PC-9 (cell line): ENCODE measurements around the gene TNS1. TPM values are rescaled to one million over a fixed set of nuclear protein-coding genes. Genes with fewer than 3 reads are reported as not detected.

Experiments used
- BruUV-seq: library from RNA; stranded (reverse); fragments of 400-500 nt; replicated peaks from 2 replicates; lab custom pipeline; 2021; lab: Mats Ljungman, UMichigan
- CTCF ChIA-PET: fragments of 300-600 bp; sonication (Branson Sonifier 250); formaldehyde crosslinking; loops from one replicate; lab custom pipeline; 2022; ENCODE audit warnings: antibody characterized with exemption; lab: Charles Lee
- POLR2A ChIA-PET: fragments of 300-600 bp; sonication (Branson Sonifier 250); formaldehyde crosslinking; loops from one replicate; lab custom pipeline; 2022; ENCODE audit warnings: antibody characterized with exemption; ENCODE audit not compliant: unreplicated experiment; lab: Charles Lee
- DNase-seq, 2 experiments: peaks; one replicate each; pipeline versions ENCODE4 v3.0.0 to v3.0.0-alpha.2; 2015 to 2022; ENCODE audit warnings: mixed read lengths in 1 of 2
- H2AFZ ChIP-seq: fragments of 200-600 bp; sonication (generic); 2 replicates; pipeline ENCODE4 v1.8.1; 2017; ENCODE audit warnings: antibody characterized with exemption
- H3F3A ChIP-seq: fragments of 200-600 bp; sonication (generic); 2 replicates; pipeline ENCODE4 v1.8.1; 2017; ENCODE audit warnings: antibody characterized with exemption, mild to moderate bottlenecking, low read depth; ENCODE audit not compliant: insufficient read depth
- H3K27ac ChIP-seq: fragments of 200-600 bp; sonication (generic); 2 replicates; pipeline ENCODE4 v1.6.1; 2016; ENCODE audit warnings: mixed run types
- H3K27me3 ChIP-seq: fragments of 200-600 bp; sonication (generic); 2 replicates; pipeline ENCODE4 v1.6.1; 2016; ENCODE audit warnings: low read depth, mixed run types; ENCODE audit not compliant: insufficient read depth
- H3K36me3 ChIP-seq: fragments of 200-600 bp; sonication (generic); 2 replicates; pipeline ENCODE4 v1.6.1; 2016; ENCODE audit warnings: low read depth, mixed run types
- H3K4me1 ChIP-seq: fragments of 200-600 bp; sonication (generic); replicated peaks from 2 replicates; pipeline ENCODE4 v1.6.1; 2016; ENCODE audit warnings: mixed run types; ENCODE audit not compliant: insufficient read depth
- H3K4me2 ChIP-seq: fragments of 200-600 bp; sonication (generic); 2 replicates; pipeline ENCODE4 v1.6.1; 2017; ENCODE audit warnings: mixed run types
- H3K4me3 ChIP-seq: fragments of 200-600 bp; sonication (generic); 2 replicates; pipeline ENCODE4 v1.6.1; 2016; ENCODE audit warnings: mixed run types
- H3K79me2 ChIP-seq: fragments of 200-600 bp; sonication (generic); 2 replicates; pipeline ENCODE4 v1.6.1; 2017; ENCODE audit warnings: low read depth, mixed run types
- H3K9me2 ChIP-seq: fragments of 200-600 bp; sonication (generic); 2 replicates; pipeline ENCODE4 v1.8.1; 2017; ENCODE audit warnings: mild to moderate bottlenecking; ENCODE audit not compliant: insufficient read depth
- H3K9me3 ChIP-seq: fragments of 200-600 bp; sonication (generic); 2 replicates; pipeline ENCODE4 v1.8.1; 2016; ENCODE audit warnings: low read depth; ENCODE audit not compliant: insufficient read depth
- H4K20me1 ChIP-seq: fragments of 200-600 bp; sonication (generic); 2 replicates; pipeline ENCODE4 v1.8.1; 2017; ENCODE audit not compliant: insufficient read depth
- EZH2 ChIP-seq: fragments of 200-600 bp; sonication (generic); IDR thresholded peaks from 2 replicates; pipeline ENCODE4 v1.8.0; 2017; ENCODE audit warnings: antibody characterized with exemption, low read depth
- intact Hi-C: fragments of 100-400 bp; cut with micrococcal nuclease; formaldehyde crosslinking; loops from one replicate; pipeline ENCODE4 v1.10.0; 2022; ENCODE audit not compliant: unreplicated experiment
- total RNA-seq: library from RNA; stranded (reverse); gene quantifications from 2 replicates; pipeline ENCODE4 v1.2.3, GENCODE V29; 2021
- TF ChIP-seq, protein P1 (sequence below): fragments of 200-600 bp; sonication (generic); conservative IDR thresholded peaks from 2 replicates; pipeline ENCODE4 v1.6.1; 2017; ENCODE audit warnings: mixed run types, antibody characterized with exemption, mild to moderate bottlenecking, moderate library complexity

TNS1 gene
- total RNA-seq, 1 experiment from 2014 or later, result 5.5 TPM

DNA sequence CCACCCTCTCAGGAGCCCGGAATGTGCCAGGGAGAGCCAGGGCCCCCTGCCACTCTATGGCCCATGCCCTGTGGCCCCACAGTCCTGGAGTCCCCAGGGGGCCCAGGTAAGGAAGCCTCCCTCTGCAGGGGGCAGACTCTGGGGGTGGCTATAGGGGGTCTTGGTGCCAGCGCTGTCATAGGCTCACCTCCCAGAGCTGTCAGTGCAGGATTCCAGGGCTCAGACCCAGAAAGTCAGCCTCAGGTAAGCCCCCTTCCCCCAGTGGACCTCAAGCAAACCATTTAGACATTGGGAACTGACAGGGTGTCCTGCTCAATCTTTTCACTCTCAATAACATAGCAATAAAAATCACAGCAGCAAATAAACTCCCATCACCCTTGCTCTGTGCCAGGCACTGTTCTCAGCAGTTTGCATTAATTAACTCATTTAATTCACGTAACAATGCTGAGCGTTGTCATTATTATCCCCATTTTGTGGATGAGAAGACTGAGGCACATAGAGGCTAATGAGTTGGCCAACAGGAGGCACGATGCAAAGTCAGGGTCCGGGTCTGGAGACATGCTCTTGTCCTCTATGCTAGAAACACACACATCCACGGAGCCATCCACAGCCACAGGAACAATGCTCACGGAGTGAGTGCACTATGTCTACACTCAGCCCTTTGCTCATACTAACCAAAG, 79.6 kb downstream of the TNS1 start:
- no peak for DNase-seq
- H4K20me1 ChIP-seq, result no peaks in the 10 kb centered on the region
- no TSS peak for BruUV-seq
- no peak overlapping the region for H3K4me3 ChIP-seq
- ChIA-PET CTCF (no interaction called here), POLR2A (no interaction called here)
- H3K9me2 ChIP-seq, result no peaks in the 10 kb centered on the region
- intact Hi-C loops, result no loop called here
- H3K4me1 ChIP-seq, result no peaks in the 10 kb centered on the region
- no peaks in the 10 kb centered on the region for H3K79me2 ChIP-seq
- no peak for TF ChIP-seq EZH2
- TF ChIP-seq, protein P1, sequence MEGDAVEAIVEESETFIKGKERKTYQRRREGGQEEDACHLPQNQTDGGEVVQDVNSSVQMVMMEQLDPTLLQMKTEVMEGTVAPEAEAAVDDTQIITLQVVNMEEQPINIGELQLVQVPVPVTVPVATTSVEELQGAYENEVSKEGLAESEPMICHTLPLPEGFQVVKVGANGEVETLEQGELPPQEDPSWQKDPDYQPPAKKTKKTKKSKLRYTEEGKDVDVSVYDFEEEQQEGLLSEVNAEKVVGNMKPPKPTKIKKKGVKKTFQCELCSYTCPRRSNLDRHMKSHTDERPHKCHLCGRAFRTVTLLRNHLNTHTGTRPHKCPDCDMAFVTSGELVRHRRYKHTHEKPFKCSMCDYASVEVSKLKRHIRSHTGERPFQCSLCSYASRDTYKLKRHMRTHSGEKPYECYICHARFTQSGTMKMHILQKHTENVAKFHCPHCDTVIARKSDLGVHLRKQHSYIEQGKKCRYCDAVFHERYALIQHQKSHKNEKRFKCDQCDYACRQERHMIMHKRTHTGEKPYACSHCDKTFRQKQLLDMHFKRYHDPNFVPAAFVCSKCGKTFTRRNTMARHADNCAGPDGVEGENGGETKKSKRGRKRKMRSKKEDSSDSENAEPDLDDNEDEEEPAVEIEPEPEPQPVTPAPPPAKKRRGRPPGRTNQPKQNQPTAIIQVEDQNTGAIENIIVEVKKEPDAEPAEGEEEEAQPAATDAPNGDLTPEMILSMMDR, result no peak
- no peaks in the 10 kb centered on the region for H3K36me3 ChIP-seq
- H3K27me3 ChIP-seq, result no peaks in the 10 kb centered on the region
- H3K9me3 ChIP-seq, result no peaks in the 10 kb centered on the region
- H3F3A ChIP-seq, result no peaks in the 10 kb centered on the region
- H2AFZ ChIP-seq, result no peak overlapping the region
- no peak overlapping the region for H3K27ac ChIP-seq
- no peak overlapping the region for H3K4me2 ChIP-seq

DNA sequence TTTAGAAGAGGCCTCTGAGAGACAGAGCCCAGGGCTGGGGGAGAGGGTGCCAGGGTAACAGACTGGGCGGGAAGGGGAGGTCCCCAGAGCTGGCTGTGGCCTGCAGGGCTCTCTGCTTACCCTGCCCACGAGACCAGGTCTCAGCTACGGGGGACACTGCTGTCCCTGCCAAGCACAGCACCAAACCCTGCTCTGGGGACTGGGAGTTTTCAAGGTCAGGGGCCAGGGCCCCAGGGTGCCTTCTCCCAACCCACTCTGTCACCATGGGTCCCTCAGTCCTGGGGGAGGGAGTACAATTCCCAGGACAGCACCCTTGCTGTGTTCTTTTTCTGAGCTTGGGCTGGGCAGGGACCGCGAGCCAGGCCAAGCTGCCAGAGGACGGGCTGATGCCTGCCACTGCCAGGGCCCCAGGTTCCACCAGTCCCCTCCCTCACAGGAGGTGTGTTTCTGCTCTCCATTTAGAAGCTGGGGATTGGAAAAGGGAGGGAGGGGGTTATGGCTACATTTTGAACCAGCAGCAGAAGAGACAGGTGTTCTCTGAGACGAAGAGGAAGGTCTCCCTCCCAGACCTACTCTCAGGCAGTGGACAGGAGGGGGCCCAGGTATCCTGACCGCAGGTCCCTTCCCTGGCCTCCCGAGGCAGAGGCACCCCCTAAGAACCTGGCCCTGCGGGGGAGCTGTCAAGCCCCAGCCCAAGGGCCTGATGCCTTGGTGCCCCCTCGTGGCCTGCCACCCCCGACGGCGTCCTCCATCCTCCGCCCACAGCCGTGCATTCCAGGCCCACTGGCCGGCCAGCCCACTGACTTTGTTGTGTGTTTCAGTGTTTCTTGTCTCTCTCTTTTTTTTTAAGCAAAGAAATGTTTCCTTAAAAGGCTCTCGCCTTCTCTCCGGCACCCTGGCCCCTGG, 80.4 kb downstream of the TNS1 start:
- Histone ChIP-seq H2AFZ (no peak overlapping the region), H3K27me3 (no peaks in the 10 kb centered on the region), H3K79me2 (no peaks in the 10 kb centered on the region), H3K4me2 (no peak overlapping the region), H3F3A (no peaks in the 10 kb centered on the region), H4K20me1 (no peaks in the 10 kb centered on the region), H3K9me3 (no peaks in the 10 kb centered on the region), H3K4me3 (no peak overlapping the region), H3K9me2 (no peaks in the 10 kb centered on the region), H3K27ac (no peak overlapping the region), H3K36me3 (no peaks in the 10 kb centered on the region), H3K4me1 (no peaks in the 10 kb centered on the region)
- no TSS peak for BruUV-seq
- intact Hi-C loops, result no loop called here
- DNase-seq, result no peak
- ChIA-PET CTCF (no interaction called here), POLR2A (no interaction called here)
- TF ChIP-seq, protein P1, result no peak

DNA sequence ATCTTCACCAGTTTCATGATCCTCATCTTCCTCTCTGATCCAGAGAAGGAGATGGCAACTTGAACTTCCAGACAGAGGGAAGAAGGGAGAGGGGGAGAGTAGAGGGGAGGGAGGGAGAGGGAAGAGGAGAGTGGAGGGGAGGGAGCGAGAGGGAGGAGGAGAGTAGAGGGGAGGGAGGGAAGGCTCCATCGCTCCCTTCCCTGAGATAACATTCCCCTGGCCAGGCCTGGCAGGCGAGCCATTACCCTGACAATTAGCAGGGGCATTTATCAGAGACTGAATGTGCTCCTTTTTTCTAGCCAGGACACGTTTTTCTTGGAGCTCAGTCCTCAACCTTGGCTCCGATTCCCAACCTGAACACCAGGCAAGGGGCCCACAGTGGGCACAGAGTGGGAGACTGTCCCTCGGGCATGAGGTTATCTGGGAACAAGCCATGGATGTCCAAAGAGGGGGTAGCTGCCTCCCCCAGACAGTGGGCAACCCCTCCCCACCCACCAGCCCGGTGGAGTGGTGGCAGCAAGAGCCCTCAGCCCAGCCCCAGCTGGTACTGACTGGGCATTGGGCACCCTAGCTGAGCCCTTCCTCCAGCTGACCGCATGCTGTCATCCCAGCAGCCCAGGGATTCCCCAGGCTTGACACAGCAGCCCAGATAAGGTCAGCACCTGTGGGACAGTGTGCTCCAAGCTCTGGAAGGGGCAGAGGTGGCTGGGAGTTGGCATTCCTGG, 81.8 kb downstream of the TNS1 start:
- Histone ChIP-seq H2AFZ (no peak overlapping the region), H4K20me1 (no peaks in the 10 kb centered on the region), H3K27ac (no peak overlapping the region), H3F3A (no peaks in the 10 kb centered on the region), H3K9me2 (no peaks in the 10 kb centered on the region), H3K27me3 (no peaks in the 10 kb centered on the region), H3K4me3 (no peak overlapping the region), H3K36me3 (no peaks in the 10 kb centered on the region), H3K79me2 (no peaks in the 10 kb centered on the region), H3K9me3 (no peaks in the 10 kb centered on the region), H3K4me2 (no peak overlapping the region), H3K4me1 (no peaks in the 10 kb centered on the region)
- POLR2A ChIA-PET, result no interaction called here
- no peak for TF ChIP-seq EZH2
- TF ChIP-seq, protein P1, result no peak
- intact Hi-C loops, result no loop called here
- CTCF ChIA-PET, result no interaction called here
- no TSS peak for BruUV-seq
- DNase-seq, result no peak
